OCI-LY1 (cell line): ENCODE data around the gene FAM3D.

Source experiments
- EZH2 ChIP-seq: fragments of 200-600 bp; sonication (generic), shearing (Covaris generic); IDR thresholded peaks from 2 replicates; pipeline ENCODE4 v1.8.0; 2017; ENCODE audit warnings: borderline replicate concordance, mixed run types, mild to moderate bottlenecking, antibody characterized with exemption, low read length, moderate library complexity, mixed read lengths
- TF ChIP-seq, protein P1 (sequence below): fragments of 200-600 bp; sonication (generic), shearing (Covaris generic); IDR thresholded peaks from 2 replicates; pipeline ENCODE4 v1.5.1; 2017; ENCODE audit warnings: mild to moderate bottlenecking, antibody characterized with exemption, low read length, moderate library complexity, mixed read lengths

GRCh38 chr3:58622436-58622835 is 44.1 kb downstream of the FAM3D start:
- TF ChIP-seq, protein P1, sequence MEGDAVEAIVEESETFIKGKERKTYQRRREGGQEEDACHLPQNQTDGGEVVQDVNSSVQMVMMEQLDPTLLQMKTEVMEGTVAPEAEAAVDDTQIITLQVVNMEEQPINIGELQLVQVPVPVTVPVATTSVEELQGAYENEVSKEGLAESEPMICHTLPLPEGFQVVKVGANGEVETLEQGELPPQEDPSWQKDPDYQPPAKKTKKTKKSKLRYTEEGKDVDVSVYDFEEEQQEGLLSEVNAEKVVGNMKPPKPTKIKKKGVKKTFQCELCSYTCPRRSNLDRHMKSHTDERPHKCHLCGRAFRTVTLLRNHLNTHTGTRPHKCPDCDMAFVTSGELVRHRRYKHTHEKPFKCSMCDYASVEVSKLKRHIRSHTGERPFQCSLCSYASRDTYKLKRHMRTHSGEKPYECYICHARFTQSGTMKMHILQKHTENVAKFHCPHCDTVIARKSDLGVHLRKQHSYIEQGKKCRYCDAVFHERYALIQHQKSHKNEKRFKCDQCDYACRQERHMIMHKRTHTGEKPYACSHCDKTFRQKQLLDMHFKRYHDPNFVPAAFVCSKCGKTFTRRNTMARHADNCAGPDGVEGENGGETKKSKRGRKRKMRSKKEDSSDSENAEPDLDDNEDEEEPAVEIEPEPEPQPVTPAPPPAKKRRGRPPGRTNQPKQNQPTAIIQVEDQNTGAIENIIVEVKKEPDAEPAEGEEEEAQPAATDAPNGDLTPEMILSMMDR, result no peak
- no peak for TF ChIP-seq EZH2
